OCI-LY3 (cell line): ENCODE measurements around the gene ZNG1A.
"Not testable (repeated sequence)": the region's sequence is repeated elsewhere in the genome, so short reads cannot be mapped to it uniquely, and the experiment has no call there.

ENCODE experiments used
- H2AFZ ChIP-seq: fragments of 200-600, 300-600 bp; shearing (Covaris generic); 2 replicates; pipeline ENCODE4 v1.6.0; 2014; ENCODE audit warnings: antibody characterized with exemption, low read depth, low read length
- H3K27ac ChIP-seq: fragments of 200-600, 300-600 bp; sonication (generic); 2 replicates; pipeline ENCODE4 v1.5.1; 2014; ENCODE audit warnings: mild to moderate bottlenecking, low read length, moderate library complexity, mixed read lengths
- H3K27me3 ChIP-seq: fragments of 200-600, 300-600 bp; sonication (generic); 2 replicates; pipeline ENCODE4 v1.6.1; 2014; ENCODE audit warnings: low read depth, low read length, mixed read lengths
- H3K36me3 ChIP-seq: fragments of 200-600, 300-600 bp; sonication (generic); replicated peaks from 2 replicates; pipeline ENCODE3; 2014; ENCODE audit warnings: low read depth, low read length, mixed read lengths
- H3K4me1 ChIP-seq: fragments of 300-600, 200-600 bp; sonication (generic); 2 replicates; pipeline ENCODE4 v1.6.1; 2014; ENCODE audit warnings: low read length, mixed read lengths
- H3K4me2 ChIP-seq: fragments of 200-600, 300-600 bp; sonication (generic); 2 replicates; pipeline ENCODE4 v1.6.1; 2014; ENCODE audit warnings: low read length, mixed read lengths
- H3K4me3 ChIP-seq: fragments of 300-600, 200-600 bp; sonication (generic); 2 replicates; pipeline ENCODE4 v1.5.1; 2014; ENCODE audit warnings: antibody characterized with exemption, mild to moderate bottlenecking, low read length, moderate library complexity
- H3K79me2 ChIP-seq: fragments of 300-600, 200-600 bp; shearing (Covaris generic); 2 replicates; pipeline ENCODE4 v1.6.1; 2014; ENCODE audit warnings: mild to moderate bottlenecking, low read length, mixed read lengths
- H3K9ac ChIP-seq: fragments of 300-600, 200-600 bp; shearing (Covaris generic); 2 replicates; pipeline ENCODE4 v1.6.0; 2014; ENCODE audit warnings: mild to moderate bottlenecking, low read length, moderate library complexity
- H3K9me3 ChIP-seq: fragments of 200-600, 300-600 bp; shearing (Covaris generic); 2 replicates; pipeline ENCODE4 v1.6.1; 2014; ENCODE audit warnings: low read length, mixed read lengths; ENCODE audit not compliant: insufficient read depth
- H4K20me1 ChIP-seq: fragments of 200-600, 300-600 bp; sonication (generic); 2 replicates; pipeline ENCODE4 v1.6.1; 2016; ENCODE audit warnings: low read length, mixed read lengths; ENCODE audit not compliant: insufficient read depth
- CTCF ChIP-seq: fragments of 200-600, 300-600 bp; sonication (generic); IDR thresholded peaks from 2 replicates; pipeline ENCODE4 v1.5.1; 2014; ENCODE audit warnings: antibody characterized with exemption, low read length, low read depth
- EZH2phosphoT487 ChIP-seq: fragments of 200-600 bp; shearing (Covaris generic); IDR thresholded peaks from 2 replicates; pipeline ENCODE4 v1.6.1; 2018; ENCODE audit warnings: antibody characterized with exemption, mixed run types, low read depth

ZNG1A gene

GRCh38 chr9:223152-223551, 44.3 kb upstream of the ZNG1A start:
- Histone ChIP-seq H3K79me2 (no peaks in the 10 kb centered on the region), H3K4me2 (no peak overlapping the region), H3K9ac (no peak overlapping the region), H3K9me3 (no peaks in the 10 kb centered on the region), H3K4me3 (no peak overlapping the region), H2AFZ (no peak overlapping the region), H3K4me1 (no peaks in the 10 kb centered on the region), H3K27me3 (no peaks in the 10 kb centered on the region), H4K20me1 (no peaks in the 10 kb centered on the region), H3K27ac (no peak overlapping the region), H3K36me3 (no peaks in the 10 kb centered on the region)
- no peak for TF ChIP-seq EZH2phosphoT487
- TF ChIP-seq CTCF: no peak

- no peaks in the 10 kb centered on the region for H3K27me3 ChIP-seq
- no peaks in the 10 kb centered on the region for H3K79me2 ChIP-seq
- no peak for TF ChIP-seq CTCF
- TF ChIP-seq EZH2phosphoT487: no peak
- no peaks in the 10 kb centered on the region for H3K9me3 ChIP-seq
- no peaks in the 10 kb centered on the region for H3K36me3 ChIP-seq
- H3K4me3 ChIP-seq: no peak overlapping the region
- no peaks in the 10 kb centered on the region for H3K4me1 ChIP-seq
- no peak overlapping the region for H3K9ac ChIP-seq
- no peak overlapping the region for H2AFZ ChIP-seq
- no peak overlapping the region for H3K27ac ChIP-seq
- no peak overlapping the region for H3K4me2 ChIP-seq
- H4K20me1 ChIP-seq: no peaks in the 10 kb centered on the region
These were observed 43.3 kb upstream of the ZNG1A start for GRCh38 chr9:221989-222776.

DNA sequence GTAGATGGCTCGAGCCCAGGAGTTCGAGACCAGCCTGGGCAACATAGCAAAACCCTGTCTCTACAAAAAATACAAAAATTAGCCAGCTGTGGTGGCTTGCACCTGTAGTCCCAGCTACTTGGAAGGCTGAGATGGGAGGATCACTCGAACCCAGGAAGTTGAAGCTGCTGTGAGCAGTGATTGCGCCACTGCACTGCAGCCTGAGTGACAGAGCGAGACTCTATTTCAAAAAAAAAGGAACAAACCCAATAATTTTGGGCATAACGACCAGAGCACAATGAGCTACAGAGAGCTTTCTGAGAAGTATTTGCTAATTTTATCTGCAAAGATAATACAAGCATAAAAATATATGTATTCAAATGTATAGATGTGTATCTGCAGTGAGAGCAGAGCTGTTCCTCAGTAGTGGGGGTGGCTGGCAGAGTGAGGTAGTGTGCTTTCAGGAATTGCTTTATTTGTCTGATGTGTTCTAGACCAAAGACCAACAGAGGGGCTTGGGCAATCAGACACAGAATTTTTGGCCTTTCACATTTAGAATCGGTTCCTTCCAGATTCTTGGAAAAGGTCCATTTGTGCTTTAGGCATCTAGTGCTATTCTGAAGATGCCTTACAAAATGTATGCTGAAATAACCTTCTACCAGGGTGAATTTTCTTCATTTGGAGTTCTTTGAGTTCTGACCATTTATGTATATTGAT, 41.0 kb upstream of the ZNG1A start:
- Histone ChIP-seq H3K4me2 (no peak overlapping the region), H3K36me3 (no peaks in the 10 kb centered on the region), H3K79me2 (no peaks in the 10 kb centered on the region), H3K4me3 (no peak overlapping the region), H3K9ac (no peak overlapping the region), H3K27me3 (0 out of 2 replicates have a peak, but pooled peaks cover 10% of the 10 kb centered on the region), H4K20me1 (no peaks in the 10 kb centered on the region), H3K9me3 (no peaks in the 10 kb centered on the region), H3K4me1 (peaks cover 6% of the 10 kb centered on the region), H2AFZ (no peak overlapping the region), H3K27ac (no peak overlapping the region)
- TF ChIP-seq EZH2phosphoT487: no peak
- no peak for TF ChIP-seq CTCF

GRCh38 chr9:219036-219435, 40.2 kb upstream of the ZNG1A start:
- H3K4me3 ChIP-seq, H2AFZ ChIP-seq, H3K4me1 ChIP-seq, H3K4me2 ChIP-seq, H3K79me2 ChIP-seq, H4K20me1 ChIP-seq, H3K9ac ChIP-seq, H3K9me3 ChIP-seq, H3K27ac ChIP-seq, H3K36me3 ChIP-seq, H3K27me3 ChIP-seq: not testable (repeated sequence)
